HG02981 (cell line): ENCODE data around the gene CT45A6.
"Not testable (repeated sequence)": the region's sequence is repeated elsewhere in the genome, so short reads cannot be mapped to it uniquely, and the experiment has no call there.

ENCODE experiments used
- ATAC-seq: cut with Tn5 transposase; IDR thresholded peaks from one replicate; pipeline ENCODE4 v1.9.1; 2021; ENCODE audit warnings: mild to moderate bottlenecking, moderate library complexity; ENCODE audit not compliant: unreplicated experiment

CT45A6 gene

GRCh38 chrX:135802687-135803086, at the start of gene CT45A6:
Gene CT45A6, minus strand, starts transcription at chrX:135802787. Its CDS starts 3,794 bp downstream, at chrX:135798993.
- not testable (repeated sequence) for ATAC-seq

GRCh38 chrX:135837180-135837579, 34.6 kb upstream of the CT45A6 start, which contains the start of gene CT45A7:
Gene CT45A7, minus strand, starts transcription at chrX:135837280. Its CDS starts 3,747 bp downstream, at chrX:135833533.
- not testable (repeated sequence) for ATAC-seq

- ATAC-seq: not testable (repeated sequence)
Measured at GRCh38 chrX:135819912-135820311, 17.3 kb upstream of the CT45A6 start, which contains the start of gene CT45A2. Gene CT45A2, minus strand, starts transcription at chrX:135820012. Its CDS starts 3,747 bp downstream, at chrX:135816265.

- not testable (repeated sequence) for ATAC-seq
Measured at GRCh38 chrX:135785403-135785802, 17.2 kb downstream of the CT45A6 start, which contains the start of gene CT45A5. Gene CT45A5, minus strand, starts transcription at chrX:135785503. Its CDS starts 3,774 bp downstream, at chrX:135781729.

GRCh38 chrX:135768091-135768490, 34.5 kb downstream of the CT45A6 start, which contains the start of gene CT45A3:
Gene CT45A3, minus strand, starts transcription at chrX:135768191. Its CDS starts 3,747 bp downstream, at chrX:135764444.
- ATAC-seq: not testable (repeated sequence)

- ATAC-seq: not testable (repeated sequence)
Measured at GRCh38 chrX:135744739-135745138, 57.8 kb downstream of the CT45A6 start.
